Measurements from ENCODE around the gene SLC35F1.

The SLC35F1 gene

DNA sequence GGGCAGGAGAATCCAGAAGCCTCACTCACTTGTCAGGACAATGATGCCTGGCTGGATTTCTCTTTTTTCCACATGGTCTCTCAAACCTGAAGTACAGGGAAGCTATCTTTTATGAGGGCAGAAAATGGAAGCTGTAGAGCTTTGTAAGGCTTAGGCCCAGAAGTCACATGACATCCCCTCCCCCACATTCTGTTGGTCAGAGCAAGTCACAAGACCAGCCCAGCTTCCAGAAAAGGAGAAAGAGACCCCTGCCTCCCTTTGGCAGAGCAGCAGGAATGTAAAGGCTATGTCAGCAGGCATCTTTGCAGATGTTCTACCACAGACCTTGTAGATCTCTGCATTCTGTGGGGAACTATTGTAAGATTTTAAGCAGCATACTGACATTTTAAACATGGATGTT lies 245.5 kb downstream of the SLC35F1 start:
- Histone ChIP-seq H4K20me1 (ENCODE audit: insufficient read depth, low read length) (no peaks in the 10 kb centered on the region), H3K4me3 (ENCODE audit: low read length) (no peak overlapping the region), H3K4me2 (ENCODE audit: low read length) (no peak overlapping the region), H3K9ac (ENCODE audit: low read length) (no peak overlapping the region), H3K4me1 (ENCODE audit: low read length) (no peaks in the 10 kb centered on the region), H3K36me3 (replicated peaks; ENCODE audit: low read depth, low read length) (no peaks in the 10 kb centered on the region), H3K27me3 (ENCODE audit: low read depth, low read length) (no peaks in the 10 kb centered on the region), H3K79me2 (ENCODE audit: low read length) (no peaks in the 10 kb centered on the region), H3K27ac (ENCODE audit: low read length) (no peak overlapping the region), H2AFZ (ENCODE audit: low read depth, low read length) (no peak overlapping the region), H3K9me3 (ENCODE audit: insufficient read depth, low read length) (no peaks in the 10 kb centered on the region)
- TF ChIP-seq, protein P1, sequence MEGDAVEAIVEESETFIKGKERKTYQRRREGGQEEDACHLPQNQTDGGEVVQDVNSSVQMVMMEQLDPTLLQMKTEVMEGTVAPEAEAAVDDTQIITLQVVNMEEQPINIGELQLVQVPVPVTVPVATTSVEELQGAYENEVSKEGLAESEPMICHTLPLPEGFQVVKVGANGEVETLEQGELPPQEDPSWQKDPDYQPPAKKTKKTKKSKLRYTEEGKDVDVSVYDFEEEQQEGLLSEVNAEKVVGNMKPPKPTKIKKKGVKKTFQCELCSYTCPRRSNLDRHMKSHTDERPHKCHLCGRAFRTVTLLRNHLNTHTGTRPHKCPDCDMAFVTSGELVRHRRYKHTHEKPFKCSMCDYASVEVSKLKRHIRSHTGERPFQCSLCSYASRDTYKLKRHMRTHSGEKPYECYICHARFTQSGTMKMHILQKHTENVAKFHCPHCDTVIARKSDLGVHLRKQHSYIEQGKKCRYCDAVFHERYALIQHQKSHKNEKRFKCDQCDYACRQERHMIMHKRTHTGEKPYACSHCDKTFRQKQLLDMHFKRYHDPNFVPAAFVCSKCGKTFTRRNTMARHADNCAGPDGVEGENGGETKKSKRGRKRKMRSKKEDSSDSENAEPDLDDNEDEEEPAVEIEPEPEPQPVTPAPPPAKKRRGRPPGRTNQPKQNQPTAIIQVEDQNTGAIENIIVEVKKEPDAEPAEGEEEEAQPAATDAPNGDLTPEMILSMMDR (IDR thresholded peaks at IDR 0.05; ENCODE audit: low read depth, low read length), result no peak
- no peak for TF ChIP-seq EZH2phosphoT487 (IDR thresholded peaks at IDR 0.05; ENCODE audit: low read depth)

DNA sequence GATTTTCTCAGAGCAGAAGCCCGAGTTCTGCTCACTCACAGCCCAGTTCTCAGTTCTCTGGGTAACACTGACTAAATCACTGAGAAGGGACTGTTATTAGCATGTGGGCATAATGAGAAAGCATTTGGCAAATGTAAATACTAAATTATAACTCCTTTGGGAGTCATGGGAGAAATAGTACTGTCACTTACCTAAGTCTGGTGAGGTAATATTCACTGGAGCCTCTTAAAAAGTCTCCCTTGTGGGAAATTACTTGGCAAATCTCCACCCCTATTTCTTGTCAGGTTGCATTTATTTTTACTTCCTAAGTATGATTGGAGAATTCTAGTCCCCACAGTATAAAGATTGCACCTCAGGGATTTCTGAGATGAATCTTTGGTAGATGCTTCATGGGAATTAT lies 254.3 kb downstream of the SLC35F1 start:
- Histone ChIP-seq H3K27ac (ENCODE audit: low read length) (no peak overlapping the region), H3K79me2 (ENCODE audit: low read length) (no peaks in the 10 kb centered on the region), H3K4me1 (ENCODE audit: low read length) (no peaks in the 10 kb centered on the region), H3K9ac (ENCODE audit: low read length) (no peak overlapping the region), H3K4me2 (ENCODE audit: low read length) (no peak overlapping the region), H3K27me3 (ENCODE audit: low read depth, low read length) (no peaks in the 10 kb centered on the region), H3K9me3 (ENCODE audit: insufficient read depth, low read length) (no peaks in the 10 kb centered on the region), H3K36me3 (replicated peaks; ENCODE audit: low read depth, low read length) (no peaks in the 10 kb centered on the region), H2AFZ (ENCODE audit: low read depth, low read length) (no peak overlapping the region), H3K4me3 (ENCODE audit: low read length) (no peak overlapping the region), H4K20me1 (ENCODE audit: insufficient read depth, low read length) (no peaks in the 10 kb centered on the region)
- TF ChIP-seq EZH2phosphoT487 (IDR thresholded peaks at IDR 0.05; ENCODE audit: low read depth), result no peak
- TF ChIP-seq, protein P1 (IDR thresholded peaks at IDR 0.05; ENCODE audit: low read depth, low read length), result no peak

DNA sequence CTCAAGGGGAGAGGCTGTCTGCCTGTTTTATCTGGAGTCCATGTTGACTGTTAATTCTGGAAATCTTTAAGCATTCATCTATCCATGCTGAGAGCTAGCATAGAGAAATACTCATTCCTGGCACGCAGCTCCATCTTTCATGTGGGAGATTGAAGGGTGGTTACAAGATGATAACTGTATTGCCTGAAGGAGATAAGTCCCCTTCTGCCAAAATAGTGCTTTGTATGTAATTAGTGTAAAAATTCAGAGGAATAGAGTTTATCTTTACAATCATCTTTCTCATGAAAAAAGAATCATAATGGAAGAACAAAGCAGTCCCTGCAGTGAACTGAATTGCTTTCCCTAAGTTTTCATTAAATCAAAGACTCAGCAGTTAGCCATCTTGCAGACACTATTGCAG lies 256.5 kb downstream of the SLC35F1 start:
- Histone ChIP-seq H3K4me3 (ENCODE audit: low read length) (no peak overlapping the region), H3K4me1 (ENCODE audit: low read length) (no peaks in the 10 kb centered on the region)
- TF ChIP-seq EZH2phosphoT487 (IDR thresholded peaks at IDR 0.05; ENCODE audit: low read depth), result no peak
- TF ChIP-seq, protein P1 (IDR thresholded peaks at IDR 0.05; ENCODE audit: low read depth, low read length), result no peak

DNA sequence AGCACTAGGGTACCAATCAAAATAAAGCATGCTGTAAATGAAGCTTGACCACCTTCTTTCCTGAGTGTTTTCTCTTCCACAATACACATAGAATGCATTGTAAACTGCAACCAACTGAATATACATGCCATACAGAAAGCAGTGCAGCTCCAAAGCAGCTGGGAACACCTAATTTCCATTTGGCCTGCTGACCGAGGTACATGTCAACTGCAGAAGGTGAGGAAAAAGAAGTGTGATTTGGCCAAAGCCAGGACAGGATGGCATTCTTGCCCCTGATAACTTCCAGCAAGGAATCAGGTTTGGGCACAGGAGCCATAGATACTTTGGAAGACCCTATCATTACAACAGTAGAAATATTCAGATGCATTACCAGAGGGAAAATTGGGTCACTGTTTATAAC lies 258.4 kb downstream of the SLC35F1 start:
- Histone ChIP-seq H3K36me3 (replicated peaks; ENCODE audit: low read depth, low read length) (no peaks in the 10 kb centered on the region), H3K4me2 (ENCODE audit: low read length) (no peak overlapping the region), H3K27ac (ENCODE audit: low read length) (no peak overlapping the region), H3K4me1 (ENCODE audit: low read length) (no peaks in the 10 kb centered on the region), H3K9me3 (ENCODE audit: insufficient read depth, low read length) (no peaks in the 10 kb centered on the region), H3K9ac (ENCODE audit: low read length) (no peak overlapping the region), H4K20me1 (ENCODE audit: insufficient read depth, low read length) (no peaks in the 10 kb centered on the region), H2AFZ (ENCODE audit: low read depth, low read length) (no peak overlapping the region), H3K27me3 (ENCODE audit: low read depth, low read length) (no peaks in the 10 kb centered on the region), H3K4me3 (ENCODE audit: low read length) (no peak overlapping the region), H3K79me2 (ENCODE audit: low read length) (no peaks in the 10 kb centered on the region)
- TF ChIP-seq, protein P1 (IDR thresholded peaks at IDR 0.05; ENCODE audit: low read depth, low read length), result no peak
- no peak for TF ChIP-seq EZH2phosphoT487 (IDR thresholded peaks at IDR 0.05; ENCODE audit: low read depth)

More for the DNA sequence above, 256.5 kb downstream of the SLC35F1 start:
- Histone ChIP-seq H4K20me1 (ENCODE audit: insufficient read depth, low read length) (no peaks in the 10 kb centered on the region), H3K79me2 (ENCODE audit: low read length) (no peaks in the 10 kb centered on the region), H3K27me3 (ENCODE audit: low read depth, low read length) (no peaks in the 10 kb centered on the region), H3K9ac (ENCODE audit: low read length) (no peak overlapping the region), H3K36me3 (replicated peaks; ENCODE audit: low read depth, low read length) (no peaks in the 10 kb centered on the region), H3K9me3 (ENCODE audit: insufficient read depth, low read length) (no peaks in the 10 kb centered on the region), H2AFZ (ENCODE audit: low read depth, low read length) (no peak overlapping the region), H3K27ac (ENCODE audit: low read length) (no peak overlapping the region), H3K4me2 (ENCODE audit: low read length) (no peak overlapping the region)
